Breast epithelium (tissue), 4 donors: ENCODE results near the gene SMARCAD1. TPM values are rescaled to one million over a fixed set of nuclear protein-coding genes. Genes with fewer than 3 reads are reported as not detected.

ENCODE experiments used
- DNase-seq, 2 donors: peaks; one replicate each; pipeline ENCODE4 v3.0.0-alpha.2; 2019; ENCODE audit warnings: low spot score in 2 of 2
- H3K27ac ChIP-seq, 2 donors: fragments of 200-600 bp; sonication (generic) in 1 of 2; one replicate each; pipeline ENCODE4 v1.5.1; 2016 to 2019; ENCODE audit warnings: mild to moderate bottlenecking in 1 of 2
- H3K27me3 ChIP-seq, 2 donors: fragments of 200-600 bp; sonication (generic) in 1 of 2; one replicate each; pipeline versions ENCODE4 v1.5.1 to v1.6.0; 2017 to 2019; ENCODE audit warnings: control low read depth in 1 of 2, mild to moderate bottlenecking in 1 of 2
- H3K36me3 ChIP-seq: fragments of 200-600 bp; one replicate; pipeline ENCODE4 v1.5.1; 2019
- H3K4me1 ChIP-seq, 2 donors: fragments of 200-600 bp; sonication (generic); one replicate each; pipeline ENCODE4 v1.5.1; 2016 to 2019; ENCODE audit warnings: control low read depth in 1 of 2
- H3K4me3 ChIP-seq, 3 donors: fragments of 200-600 bp; sonication (generic); 1 replicate in 2 of 3; 2 replicates in 1 of 3; pipeline ENCODE4 v1.5.1; 2016 to 2019; ENCODE audit warnings: mild to moderate bottlenecking in 3 of 3, moderate library complexity in 2 of 3
- H3K9me3 ChIP-seq, 2 donors: fragments of 200-600 bp; sonication (generic) in 1 of 2; one replicate each; pipeline ENCODE4 v1.5.1; 2016 to 2019; ENCODE audit warnings: control low read depth in 1 of 2
- CTCF ChIP-seq, 3 donors: fragments of 450-650 bp; IDR thresholded peaks; one replicate each; pipeline ENCODE4 v1.5.1; 2016 to 2017; ENCODE audit warnings: antibody characterized with exemption in 3 of 3, mild to moderate bottlenecking in 3 of 3, moderate library complexity in 3 of 3
- POLR2A ChIP-seq: fragments of 450-650 bp; IDR thresholded peaks from one replicate; pipeline ENCODE4 v1.6.1; 2016; ENCODE audit warnings: antibody characterized with exemption, mild to moderate bottlenecking, moderate library complexity
- POLR2AphosphoS5 ChIP-seq, 3 donors: sonication (generic); formaldehyde crosslinking; IDR thresholded peaks; one replicate each; pipeline ENCODE4 v1.6.1; 2017; ENCODE audit warnings: antibody characterized with exemption in 3 of 3
- intact Hi-C: fragments of 100-400 bp; cut with DNase I; formaldehyde crosslinking; loops from one replicate; pipeline ENCODE4 v1.15.1; 2023; ENCODE audit warnings: low total_unique reads
- total RNA-seq, 3 donors: library from RNA; depleted of rRNA; stranded (reverse); fragments of >200 nt; gene quantifications; one replicate each; pipeline ENCODE4 v1.1.0, GENCODE V29; 2016

The SMARCAD1 gene
- total RNA-seq, 3 donors from 2014 or later: 18.4 to 41.4 (median 32.1) TPM

DNA sequence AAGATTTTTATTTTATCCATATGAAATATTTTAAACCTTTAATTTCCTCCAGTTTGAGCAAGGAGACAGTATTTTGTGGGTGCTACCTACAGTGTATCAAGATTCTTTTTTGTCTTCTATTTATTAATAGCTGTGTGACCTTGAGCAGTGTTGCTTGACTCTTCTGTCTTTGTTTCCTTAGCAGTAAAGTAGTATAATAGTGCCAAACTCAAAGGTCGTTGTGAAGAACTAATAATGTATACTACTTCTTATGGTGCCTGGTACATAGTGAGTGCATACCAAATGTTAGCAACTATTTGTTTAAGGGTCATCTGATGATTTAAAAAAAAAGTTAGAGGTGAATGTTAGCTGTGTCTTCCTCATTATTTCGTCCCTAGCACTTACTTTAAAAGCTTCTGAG, 30.5 kb downstream of the SMARCAD1 start:
- H3K27me3 ChIP-seq: no peaks in the 10 kb centered on the region
- intact Hi-C loops: no loop called here
- H3K4me3 ChIP-seq: no peak overlapping the region
- no peaks in the 10 kb centered on the region for H3K36me3 ChIP-seq
- no peaks in the 10 kb centered on the region for H3K9me3 ChIP-seq
- no peak overlapping the region for H3K27ac ChIP-seq
- TF ChIP-seq CTCF (IDR thresholded peaks at IDR 0.05) (no peak), POLR2A (no peak), POLR2AphosphoS5 (IDR thresholded peaks at IDR 0.05) (no peak)
- no peaks in the 10 kb centered on the region for H3K4me1 ChIP-seq
- DNase-seq: no peak

- no peaks in the 10 kb centered on the region for H3K36me3 ChIP-seq
- H3K4me3 ChIP-seq: no peak overlapping the region
- DNase-seq: no peak
- intact Hi-C loops: no loop called here
- H3K27ac ChIP-seq: no peak overlapping the region
- H3K27me3 ChIP-seq: no peaks in the 10 kb centered on the region
- H3K9me3 ChIP-seq: no peaks in the 10 kb centered on the region
- TF ChIP-seq CTCF (IDR thresholded peaks at IDR 0.05) (no peak), POLR2AphosphoS5 (IDR thresholded peaks at IDR 0.05) (no peak), POLR2A (no peak)
- H3K4me1 ChIP-seq: no peaks in the 10 kb centered on the region
These were observed 32.7 kb downstream of the SMARCAD1 start for GRCh38 chr4:94240384-94240783.

DNA sequence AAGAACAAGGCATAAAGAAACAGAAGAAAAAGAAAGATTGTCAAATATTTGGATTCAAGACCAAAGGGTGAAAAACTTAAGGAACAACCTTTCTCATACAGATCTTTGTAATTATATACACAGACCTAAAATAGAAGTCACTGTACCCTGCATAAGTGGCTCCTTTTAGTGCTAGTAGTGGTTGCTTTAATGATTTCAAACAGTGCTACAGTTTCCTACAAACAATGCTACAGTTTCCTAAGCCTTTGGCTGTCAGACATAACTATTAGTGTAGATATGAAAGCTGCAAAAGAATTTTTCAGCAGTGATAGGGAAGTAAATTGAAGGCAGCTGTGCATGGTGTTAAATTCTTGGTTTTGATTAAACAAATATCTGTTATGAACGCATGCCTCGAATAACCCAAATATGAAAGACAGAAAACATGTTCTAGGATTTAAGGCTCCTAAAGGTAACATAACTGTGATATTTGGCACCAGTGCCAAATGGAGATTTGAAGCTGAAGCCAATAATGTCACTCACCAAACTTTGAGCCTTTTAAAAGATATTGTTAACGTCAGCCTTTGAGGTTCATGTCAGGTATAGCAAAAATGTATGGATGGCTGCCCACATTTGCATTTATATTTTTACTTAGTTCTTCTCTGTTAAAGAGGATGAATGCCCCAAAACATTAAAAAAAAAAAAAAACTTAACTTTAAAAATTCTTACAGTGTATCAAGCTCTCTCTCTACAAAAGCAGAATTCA, 36.6 kb downstream of the SMARCAD1 start:
- H3K36me3 ChIP-seq: no peaks in the 10 kb centered on the region
- no peaks in the 10 kb centered on the region for H3K9me3 ChIP-seq
- intact Hi-C loops: no loop called here
- no peak overlapping the region for H3K27ac ChIP-seq
- H3K27me3 ChIP-seq: no peaks in the 10 kb centered on the region
- no peaks in the 10 kb centered on the region for H3K4me1 ChIP-seq
- no peak overlapping the region for H3K4me3 ChIP-seq
- no peak for TF ChIP-seq CTCF (IDR thresholded peaks at IDR 0.05)
- no peak for TF ChIP-seq POLR2AphosphoS5 (IDR thresholded peaks at IDR 0.05)
- no peak for TF ChIP-seq POLR2A
- DNase-seq: no peak

- TF ChIP-seq CTCF (IDR thresholded peaks at IDR 0.05) (no peak), POLR2A (no peak), POLR2AphosphoS5 (IDR thresholded peaks at IDR 0.05) (no peak)
- Histone ChIP-seq H3K36me3 (peaks cover 2% of the 10 kb centered on the region), H3K27me3 (no peaks in the 10 kb centered on the region), H3K9me3 (no peaks in the 10 kb centered on the region), H3K4me3 (no peak overlapping the region), H3K27ac (no peak overlapping the region), H3K4me1 (no peaks in the 10 kb centered on the region)
- intact Hi-C loops: no loop called here
- no peak for DNase-seq
These were observed 37.1 kb downstream of the SMARCAD1 start for GRCh38 chr4:94244829-94245185.

GRCh38 chr4:94251094-94251493, 43.4 kb downstream of the SMARCAD1 start:
- no peak overlapping the region for H3K27ac ChIP-seq
- intact Hi-C loops: no loop called here
- TF ChIP-seq POLR2A (no peak), CTCF (IDR thresholded peaks at IDR 0.05) (no peak), POLR2AphosphoS5 (IDR thresholded peaks at IDR 0.05) (no peak)
- no peaks in the 10 kb centered on the region for H3K27me3 ChIP-seq
- H3K4me1 ChIP-seq: no peaks in the 10 kb centered on the region
- no peak overlapping the region for H3K4me3 ChIP-seq
- no peaks in the 10 kb centered on the region for H3K9me3 ChIP-seq
- peaks cover 13% of the 10 kb centered on the region for H3K36me3 ChIP-seq
- no peak for DNase-seq
